Prostate gland (tissue), 2 donors: ENCODE results near the gene PPM1L.
A peak's percentile ranks its signal among the peaks of the same experiment; 100 is the strongest.

Experiments used
- CTCF ChIP-seq, 4 experiments: fragments of 200-600 bp in 2 of 4; fragments of 450-650 bp in 2 of 4; sonication (generic) in 2 of 4; IDR thresholded peaks; 1 replicate in 3 of 4; 2 replicates in 1 of 4; pipeline ENCODE4 v1.5.1; 2016 to 2019; ENCODE audit warnings: antibody characterized with exemption in 4 of 4, mild to moderate bottlenecking in 2 of 4, moderate library complexity in 2 of 4
- POLR2AphosphoS5 ChIP-seq: sonication (generic); formaldehyde crosslinking; IDR thresholded peaks from one replicate; pipeline ENCODE4 v1.6.1; 2017; ENCODE audit warnings: antibody characterized with exemption

GRCh38 chr3:160796813-160797164, 40.8 kb downstream of the PPM1L start:
- TF ChIP-seq CTCF (IDR thresholded peaks at IDR 0.05) (no peak), POLR2AphosphoS5 (peak; percentile 43)
